Stimulated activated CD4-positive, alpha-beta T cell treated with anti-CD3 and anti-CD28 coated beads, Interleukin-4, amount 100 ng/mL, for 1 hour (primary cell): ENCODE measurements around the gene SLC5A11.
"Not testable (repeated sequence)": the region's sequence is repeated elsewhere in the genome, so short reads cannot be mapped to it uniquely, and the experiment has no call there.

Experiments
- DNase-seq: peaks from one replicate; pipeline ENCODE4 v3.0.0-alpha.2; 2020

The SLC5A11 gene, protein sequence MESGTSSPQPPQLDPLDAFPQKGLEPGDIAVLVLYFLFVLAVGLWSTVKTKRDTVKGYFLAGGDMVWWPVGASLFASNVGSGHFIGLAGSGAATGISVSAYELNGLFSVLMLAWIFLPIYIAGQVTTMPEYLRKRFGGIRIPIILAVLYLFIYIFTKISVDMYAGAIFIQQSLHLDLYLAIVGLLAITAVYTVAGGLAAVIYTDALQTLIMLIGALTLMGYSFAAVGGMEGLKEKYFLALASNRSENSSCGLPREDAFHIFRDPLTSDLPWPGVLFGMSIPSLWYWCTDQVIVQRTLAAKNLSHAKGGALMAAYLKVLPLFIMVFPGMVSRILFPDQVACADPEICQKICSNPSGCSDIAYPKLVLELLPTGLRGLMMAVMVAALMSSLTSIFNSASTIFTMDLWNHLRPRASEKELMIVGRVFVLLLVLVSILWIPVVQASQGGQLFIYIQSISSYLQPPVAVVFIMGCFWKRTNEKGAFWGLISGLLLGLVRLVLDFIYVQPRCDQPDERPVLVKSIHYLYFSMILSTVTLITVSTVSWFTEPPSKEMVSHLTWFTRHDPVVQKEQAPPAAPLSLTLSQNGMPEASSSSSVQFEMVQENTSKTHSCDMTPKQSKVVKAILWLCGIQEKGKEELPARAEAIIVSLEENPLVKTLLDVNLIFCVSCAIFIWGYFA

DNA sequence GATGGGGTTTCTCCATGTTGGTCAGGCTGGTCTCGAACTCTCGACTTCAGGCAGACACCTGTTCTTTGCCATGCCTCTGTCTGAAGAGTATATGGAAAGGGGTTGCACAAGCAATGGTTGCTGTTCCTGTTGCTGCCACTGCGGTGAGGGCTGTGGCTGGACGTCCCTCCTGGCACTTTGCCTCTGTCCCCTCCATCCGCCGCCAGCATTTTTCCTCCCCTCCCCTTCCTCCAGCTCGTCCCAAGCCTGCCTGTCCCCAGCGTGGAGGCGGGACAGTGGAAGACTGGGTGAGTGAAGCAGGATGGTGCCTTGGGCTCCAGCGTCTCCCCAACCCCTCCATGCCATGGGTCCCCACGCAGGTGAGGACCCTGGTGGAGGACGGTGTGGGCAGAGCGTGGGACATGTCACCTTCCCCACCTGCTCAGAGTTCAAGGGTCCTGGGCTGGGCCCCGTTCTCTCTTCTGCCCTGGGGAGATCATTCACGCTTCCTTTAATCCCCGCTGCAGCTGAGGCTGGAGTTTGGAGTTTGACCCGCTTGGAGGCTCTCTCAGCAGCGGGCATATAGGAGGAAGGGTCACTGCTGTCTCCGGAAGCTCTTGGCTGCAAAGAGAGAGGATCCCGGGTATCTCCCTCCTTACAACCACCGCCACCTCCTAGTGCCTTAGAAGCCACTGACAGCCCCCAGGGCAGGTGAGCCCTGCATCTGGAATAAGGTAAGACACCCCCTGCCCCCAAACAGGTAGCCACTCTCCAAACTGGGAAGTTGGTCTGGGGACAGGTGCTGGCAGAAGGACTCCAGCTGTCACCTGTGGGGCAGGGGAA, at the start of gene SLC5A11:
Gene SLC5A11, plus strand, starts transcription at position 238 of the 822 bp plus-strand sequence. CDS start 12,681 bp downstream, outside the sequence.
- no peak for DNase-seq

DNA sequence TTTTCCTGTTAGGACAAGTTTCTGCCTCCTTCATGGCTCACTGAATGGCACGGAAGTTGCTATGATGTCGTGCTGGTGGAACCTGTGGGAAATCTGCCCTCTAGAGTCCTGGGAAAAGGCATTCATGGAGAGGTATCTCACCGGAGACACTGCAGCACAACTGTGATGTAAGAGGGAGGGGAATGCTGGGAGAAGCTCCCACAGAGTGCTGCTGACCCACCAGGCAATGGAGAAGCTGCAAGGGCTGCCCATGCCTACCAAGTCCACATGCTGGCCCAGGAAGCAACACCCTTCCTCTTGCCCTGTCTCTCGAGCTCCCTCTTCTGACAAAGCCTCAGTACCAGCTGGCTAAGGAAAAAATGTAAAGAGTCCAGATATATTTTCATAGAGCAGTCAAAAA, 45.2 kb upstream of the SLC5A11 start:
- DNase-seq = no peak

DNA sequence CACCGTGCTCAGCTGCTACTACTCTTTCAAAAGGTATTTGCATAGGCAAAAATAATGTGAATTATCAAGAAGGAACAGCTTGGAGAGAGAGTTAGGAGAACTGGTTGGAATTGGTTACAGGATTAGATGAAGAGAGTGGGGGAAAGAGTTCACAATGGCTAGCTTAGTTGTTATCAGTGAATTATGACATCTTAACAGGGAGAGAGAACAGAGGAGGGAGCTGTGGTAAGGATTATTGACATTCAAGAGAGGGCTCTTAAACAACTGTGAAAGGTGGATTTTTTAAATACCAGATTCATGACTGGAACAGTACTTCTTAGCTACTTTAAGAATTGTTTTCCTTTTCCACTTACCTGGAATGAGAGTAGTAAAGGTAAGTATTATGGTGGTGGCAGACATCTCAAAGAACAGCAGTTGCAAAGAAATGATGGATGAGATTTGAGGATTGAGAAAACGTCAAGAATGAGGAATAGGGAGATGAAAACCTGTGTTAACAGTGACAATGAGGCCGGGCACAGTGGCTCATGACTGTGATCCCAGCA, 43.9 kb upstream of the SLC5A11 start:
- no peak for DNase-seq

DNA sequence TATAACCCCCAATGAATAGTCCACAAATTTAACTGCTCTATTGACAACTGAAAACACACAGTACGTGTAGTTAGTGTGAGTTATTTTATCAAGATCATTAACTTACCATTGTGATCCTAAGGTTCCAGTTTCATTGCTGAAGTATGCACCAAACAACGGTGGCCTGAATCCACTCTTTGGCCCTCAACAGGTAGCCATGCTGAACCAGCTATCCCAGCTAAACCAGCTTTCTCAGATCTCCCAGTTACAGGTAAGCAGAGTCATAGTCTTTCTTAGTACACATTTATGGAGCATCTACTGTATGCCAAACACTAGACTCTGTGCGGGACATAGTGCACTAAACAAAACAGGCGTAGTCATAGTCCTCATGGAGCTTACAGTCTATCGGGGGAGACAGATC, 40.3 kb upstream of the SLC5A11 start:
- DNase-seq = no peak

DNA sequence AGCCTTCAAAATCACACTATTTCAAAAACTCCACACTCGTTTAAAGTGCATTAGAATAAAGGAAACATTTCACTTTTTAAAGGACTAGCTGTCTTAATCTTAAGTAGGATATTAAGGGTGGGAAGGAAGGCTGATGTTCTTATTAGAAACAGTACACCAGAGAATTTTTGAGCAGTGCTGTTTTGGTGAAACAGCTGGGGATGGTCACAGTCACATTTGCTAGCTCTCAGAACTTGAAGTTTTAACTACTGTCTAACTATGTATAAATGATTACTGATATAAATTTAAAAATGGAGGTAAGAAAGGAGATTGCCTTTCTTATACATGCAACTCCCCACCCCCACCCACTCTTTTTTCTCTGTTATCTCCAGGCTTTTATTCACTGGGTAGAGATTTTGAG, 38.5 kb upstream of the SLC5A11 start:
- no peak for DNase-seq

DNA sequence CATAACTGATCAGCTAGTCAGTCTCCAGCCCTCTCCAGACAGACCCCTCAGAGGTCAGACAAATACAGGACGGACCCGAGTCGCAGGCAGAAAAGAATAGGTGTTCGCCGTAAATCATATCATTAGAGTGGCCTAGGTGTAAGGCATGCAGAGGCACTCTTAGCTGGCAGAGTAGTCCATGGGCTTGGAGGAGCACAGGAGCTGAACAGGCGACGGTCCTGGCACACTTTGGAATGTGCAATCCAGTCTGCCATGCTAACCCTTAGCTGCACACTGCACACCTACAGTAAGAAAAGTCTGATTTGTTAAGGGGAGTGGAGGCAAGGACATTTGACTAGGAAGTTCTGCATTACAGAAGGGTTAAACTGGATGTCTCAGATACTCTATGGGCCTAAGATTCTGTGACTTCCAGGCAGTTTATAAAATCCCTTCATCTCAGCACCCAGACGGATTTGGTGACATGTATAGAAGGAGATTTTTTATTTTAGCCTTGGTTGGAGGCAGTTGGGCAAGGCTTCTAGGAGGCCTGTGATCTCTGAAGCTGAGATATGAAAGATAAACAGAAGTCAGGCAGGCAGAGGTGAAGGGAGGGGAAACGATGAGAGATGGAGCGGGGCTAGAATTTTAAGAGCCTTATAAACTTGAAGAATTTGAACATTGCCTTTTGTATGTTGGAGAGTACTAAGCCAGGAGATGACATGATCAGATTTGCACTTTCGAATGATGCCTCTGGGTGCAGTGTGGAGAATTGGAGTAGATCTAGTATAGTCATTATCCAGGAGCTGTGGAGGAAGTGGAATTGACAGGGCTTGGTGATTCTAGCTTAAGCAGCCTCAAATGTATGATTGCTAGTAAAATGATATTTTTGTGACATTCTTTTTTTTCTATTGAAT, 34.6 kb upstream of the SLC5A11 start:
- DNase-seq = no peak

DNA sequence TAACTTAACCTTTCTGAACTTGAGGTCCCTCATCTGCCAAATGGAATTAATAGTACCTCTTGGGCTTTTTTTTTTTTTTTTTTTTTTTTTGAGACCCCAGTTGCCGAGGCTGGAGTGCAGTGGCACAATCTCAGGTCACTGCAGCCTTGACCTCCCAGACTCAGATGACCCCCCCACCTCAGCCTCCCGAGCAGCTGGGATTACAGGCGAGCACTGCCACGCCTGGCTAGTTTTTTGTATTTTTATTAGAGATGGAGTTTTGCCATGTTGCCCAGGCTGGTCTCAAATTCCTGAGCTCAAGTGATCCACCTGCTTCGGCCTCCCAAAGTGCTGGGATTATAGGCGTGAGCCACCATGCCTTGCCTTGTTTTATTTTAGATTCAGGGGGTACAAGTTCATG, 33.0 kb upstream of the SLC5A11 start:
- not testable (repeated sequence) for DNase-seq

DNA sequence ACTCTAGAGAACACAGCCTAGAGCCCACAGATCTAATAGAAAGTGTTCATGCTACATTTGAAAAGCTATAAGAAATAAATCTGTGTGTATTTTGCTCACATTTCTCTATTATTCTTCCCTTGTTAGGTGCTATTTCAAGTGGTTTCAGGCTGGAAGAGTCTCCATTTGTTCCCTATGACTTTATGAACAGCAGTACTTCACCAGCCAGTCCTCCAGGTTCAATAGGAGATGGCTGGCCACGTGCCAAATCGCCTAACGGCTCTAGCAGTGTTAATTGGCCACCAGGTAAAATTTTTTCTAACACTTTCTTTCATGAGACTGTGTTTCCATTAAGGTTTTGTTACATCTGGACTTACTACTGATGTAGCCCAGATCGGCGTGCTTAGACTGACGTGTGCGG, 30.7 kb upstream of the SLC5A11 start:
- DNase-seq = no peak

DNA sequence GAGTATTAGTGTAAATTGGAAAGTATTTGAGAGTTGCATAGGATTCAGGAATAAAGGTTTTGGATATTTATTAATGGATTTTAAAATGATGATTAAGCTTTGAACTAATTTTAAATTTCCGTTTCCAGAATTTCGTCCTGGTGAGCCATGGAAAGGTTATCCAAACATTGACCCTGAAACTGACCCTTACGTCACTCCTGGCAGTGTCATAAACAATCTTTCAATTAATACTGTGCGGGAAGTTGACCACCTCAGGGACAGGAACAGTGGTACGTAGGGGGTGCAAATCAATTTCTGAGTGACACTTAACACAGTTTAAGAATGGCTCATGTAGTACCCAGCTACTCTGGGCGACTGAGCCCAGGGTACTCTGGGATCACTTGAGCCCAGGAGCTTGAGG, 29.1 kb upstream of the SLC5A11 start:
- DNase-seq = no peak

DNA sequence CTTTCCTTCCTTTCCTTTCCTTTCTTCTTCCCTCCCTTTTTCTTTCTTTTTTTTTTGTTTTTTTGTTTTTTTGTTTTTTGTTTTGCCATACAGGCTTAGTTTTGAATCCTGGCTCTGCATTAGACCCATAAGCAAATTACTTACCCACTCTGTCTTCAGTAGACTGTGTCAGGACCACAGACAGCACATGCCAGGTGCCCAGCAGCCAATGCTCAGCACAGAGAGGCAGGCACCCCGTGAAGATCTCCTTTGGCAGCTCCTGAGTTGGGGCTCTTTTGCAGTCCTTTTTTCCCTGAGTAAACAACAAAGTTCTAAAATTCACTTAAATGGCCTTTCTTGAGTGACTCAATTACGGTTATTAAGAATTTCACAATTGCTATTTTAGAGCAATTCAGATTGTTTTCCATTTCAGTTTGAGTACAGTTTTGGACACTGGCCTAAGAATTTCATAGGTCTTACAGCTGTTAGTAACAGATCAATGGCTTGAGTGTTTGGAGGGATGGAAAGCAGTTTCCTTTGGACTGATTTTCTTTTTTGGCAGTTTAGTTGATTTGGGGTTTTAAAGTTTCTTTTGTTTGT, 26.2 kb upstream of the SLC5A11 start:
- no peak for DNase-seq

DNA sequence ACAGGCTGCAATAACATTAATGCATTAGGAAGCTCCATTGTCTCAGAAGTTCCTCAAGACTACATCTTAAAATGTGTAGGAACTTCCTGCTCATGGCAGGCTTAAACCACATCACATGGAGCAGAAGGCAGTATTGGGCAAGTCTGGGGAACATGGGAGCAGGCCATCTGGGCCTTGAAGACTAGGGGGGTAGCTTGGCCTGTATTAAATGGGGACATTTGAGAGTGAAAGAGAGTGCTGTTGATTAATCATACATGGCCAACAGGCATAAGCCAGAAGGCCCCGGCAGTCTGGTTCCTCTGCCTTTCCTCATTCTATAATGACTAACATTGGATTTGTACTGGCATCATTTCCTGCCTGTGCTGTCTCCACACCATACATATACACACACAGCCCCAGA, 25.2 kb upstream of the SLC5A11 start:
- DNase-seq = no peak

DNA sequence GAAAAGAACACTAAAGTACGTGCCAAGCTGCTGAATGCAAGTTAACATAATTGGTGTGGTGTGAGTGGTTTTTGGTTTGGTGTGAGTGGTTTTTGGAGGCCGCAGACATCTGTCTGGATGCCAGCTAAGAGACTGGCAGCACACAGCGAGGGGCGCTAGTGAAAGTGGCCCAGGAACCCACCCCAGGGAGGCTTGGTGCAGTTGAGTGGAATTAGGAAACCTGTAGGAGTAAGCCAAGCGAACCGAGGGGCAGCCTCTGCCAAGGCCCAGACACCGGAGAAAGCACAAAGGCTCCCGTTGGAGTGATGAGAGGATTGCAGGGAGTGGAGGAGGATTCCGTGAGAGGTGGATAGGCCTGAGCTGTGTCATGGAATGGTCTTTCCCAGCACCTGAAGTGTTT, 24.6 kb upstream of the SLC5A11 start:
- no peak for DNase-seq

DNA sequence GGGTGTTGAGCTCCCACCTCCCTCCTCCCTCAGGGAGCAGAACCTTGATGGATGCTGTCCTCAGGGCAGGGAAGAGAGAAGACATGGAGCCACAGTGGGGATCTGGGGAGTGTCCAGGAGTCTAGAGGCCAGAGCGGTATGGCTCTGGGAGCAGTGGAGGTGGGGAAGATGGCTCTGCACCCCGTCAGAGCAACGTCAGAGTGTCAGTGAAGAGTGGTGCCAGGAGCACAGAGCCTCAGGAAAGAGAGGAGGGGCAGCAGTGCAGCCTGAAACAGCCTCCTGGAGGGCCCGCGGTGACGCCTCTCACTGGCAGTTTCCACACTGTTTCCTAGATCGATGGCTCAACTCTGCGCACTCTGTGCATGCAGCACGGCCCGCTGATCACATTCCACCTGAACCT, 23.2 kb upstream of the SLC5A11 start:
- DNase-seq = no peak

DNA sequence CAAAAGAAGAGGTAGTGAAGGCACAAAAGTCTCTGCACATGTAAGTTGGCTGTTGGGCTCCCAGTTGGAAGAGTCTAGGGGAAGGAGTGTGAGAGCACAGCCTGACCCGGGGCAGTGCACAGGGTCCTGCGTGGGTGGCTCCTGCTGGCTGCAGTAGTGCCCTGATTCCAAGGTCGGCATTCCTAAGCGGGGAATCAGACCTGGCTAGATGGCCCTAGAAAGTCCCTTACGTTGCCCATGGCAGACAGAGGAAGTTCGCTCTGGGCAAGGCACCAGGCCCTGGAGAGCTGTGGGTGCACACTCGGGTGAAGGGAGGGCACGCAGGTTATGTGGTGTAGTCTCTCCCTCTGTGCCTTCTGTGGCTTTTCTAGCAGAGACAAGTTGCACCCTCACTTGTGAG, 22.8 kb upstream of the SLC5A11 start:
- DNase-seq = no peak

DNA sequence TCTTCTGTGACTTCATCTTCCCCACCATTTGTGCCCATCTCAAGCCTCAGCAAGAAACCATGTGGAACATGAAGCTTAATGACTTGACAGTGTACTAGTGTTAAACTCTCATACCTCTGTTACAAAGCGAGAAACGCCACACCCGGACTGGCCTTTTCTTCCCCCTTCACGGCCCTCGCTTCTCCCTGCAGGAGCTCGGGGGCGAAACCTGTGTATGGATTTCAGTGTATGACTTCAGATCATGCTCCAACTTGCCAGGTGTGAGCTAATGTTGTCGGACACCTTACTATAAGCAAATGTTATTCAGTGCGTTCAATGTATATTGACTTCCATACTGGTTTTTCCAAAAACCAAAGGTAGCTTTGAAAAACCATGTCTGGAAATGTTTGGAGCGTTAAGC, 20.1 kb upstream of the SLC5A11 start:
- DNase-seq = no peak

DNA sequence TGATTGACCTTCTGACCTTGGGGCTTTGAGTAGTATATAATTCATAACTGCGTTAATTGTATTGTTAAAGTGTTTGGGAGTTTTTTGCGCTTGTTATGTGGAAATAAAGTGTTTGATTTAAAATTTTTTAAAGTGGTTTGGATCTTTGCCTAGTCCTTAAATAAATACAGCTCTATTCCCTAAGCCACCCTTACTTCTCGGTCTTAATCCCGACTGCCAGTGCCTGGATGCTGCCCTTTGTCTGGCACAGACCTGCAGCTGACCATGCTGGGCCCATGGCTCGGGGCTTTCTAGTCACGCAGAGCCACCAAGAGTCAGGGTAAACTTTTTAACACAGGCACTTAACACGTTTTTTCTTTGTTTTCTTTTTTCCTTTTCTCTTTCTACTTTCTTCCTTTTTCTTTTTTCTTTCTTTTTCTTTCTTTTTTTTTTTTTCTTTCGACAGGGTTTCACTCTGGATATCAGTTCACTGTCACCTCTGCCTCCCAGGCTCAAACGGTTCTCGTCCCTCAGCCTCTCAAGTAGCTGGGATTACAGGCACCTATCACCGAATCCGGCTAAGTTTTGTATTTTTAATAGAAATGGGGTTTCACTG, 19.6 kb upstream of the SLC5A11 start:
- DNase-seq = no peak

DNA sequence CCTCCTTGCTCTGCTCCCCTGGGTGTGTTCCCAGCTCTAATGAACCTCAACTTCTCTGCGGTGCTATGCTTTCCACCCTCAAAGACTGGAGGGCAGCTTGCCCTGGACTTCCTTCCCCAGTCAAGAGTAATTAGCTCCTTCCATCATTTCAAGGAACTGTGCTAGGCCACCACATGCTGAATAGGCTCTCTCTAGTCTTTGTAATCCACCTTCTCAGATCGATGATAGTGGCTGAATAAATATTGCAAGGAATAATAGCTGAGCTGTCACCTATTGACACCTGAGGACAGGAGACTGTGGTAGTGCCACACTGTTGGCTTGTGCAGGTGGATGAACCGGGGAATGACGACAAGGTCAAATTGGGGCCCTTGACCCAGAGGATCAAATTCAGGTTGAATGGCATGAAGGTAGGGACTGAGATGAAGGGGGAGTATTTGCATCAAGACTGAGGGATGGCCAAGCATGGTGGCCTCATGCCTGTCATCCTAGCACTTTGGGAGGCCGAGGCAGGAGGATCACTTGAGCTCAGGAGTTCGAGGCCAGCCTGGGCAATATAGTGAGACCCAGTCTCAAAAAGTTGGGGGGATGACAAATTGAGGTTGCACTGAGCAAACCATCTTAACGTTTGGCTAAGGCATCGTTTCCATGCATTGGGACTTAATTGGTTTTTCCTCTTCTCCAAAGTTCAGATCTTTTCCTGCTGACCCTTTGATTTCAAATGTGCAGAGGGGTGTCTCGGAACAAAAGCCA, 18.8 kb upstream of the SLC5A11 start:
- no peak for DNase-seq

DNA sequence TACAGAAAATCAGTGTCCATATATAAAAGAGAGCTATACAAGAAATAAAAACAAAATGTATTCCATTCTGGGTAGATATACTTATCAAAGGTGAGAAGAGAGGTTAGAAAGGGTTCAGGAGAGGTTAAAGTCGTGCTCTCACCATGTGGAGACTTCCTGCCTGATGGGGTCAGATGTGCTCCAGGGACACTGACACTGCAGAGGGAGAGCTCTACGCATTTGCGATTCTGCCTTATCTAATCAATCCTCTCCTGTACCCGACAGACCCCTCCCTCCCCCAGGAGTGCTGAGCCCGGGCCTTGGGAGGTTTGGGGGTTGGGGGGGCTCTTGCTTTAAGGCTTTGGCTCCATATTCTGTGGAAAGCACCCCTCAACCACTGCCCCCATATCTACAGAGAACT, 16.6 kb upstream of the SLC5A11 start:
- no peak for DNase-seq

DNA sequence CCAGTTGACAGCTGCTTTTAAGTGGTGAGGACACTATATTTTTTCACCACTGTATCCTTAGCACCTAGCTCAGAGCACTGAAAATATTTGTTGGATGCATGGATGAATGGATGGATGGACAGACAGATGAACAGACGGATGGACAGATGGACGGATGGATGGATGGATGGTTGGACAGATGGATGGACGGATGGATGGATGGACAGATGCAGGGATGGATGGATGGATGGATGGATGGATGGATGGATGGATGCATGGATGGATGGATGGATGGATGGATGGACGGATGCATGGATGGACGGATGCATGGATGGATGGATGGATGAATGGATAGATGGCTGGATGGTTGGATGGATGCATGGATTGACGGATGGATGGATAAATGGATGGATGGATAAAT, 12.4 kb upstream of the SLC5A11 start:
- no peak for DNase-seq

DNA sequence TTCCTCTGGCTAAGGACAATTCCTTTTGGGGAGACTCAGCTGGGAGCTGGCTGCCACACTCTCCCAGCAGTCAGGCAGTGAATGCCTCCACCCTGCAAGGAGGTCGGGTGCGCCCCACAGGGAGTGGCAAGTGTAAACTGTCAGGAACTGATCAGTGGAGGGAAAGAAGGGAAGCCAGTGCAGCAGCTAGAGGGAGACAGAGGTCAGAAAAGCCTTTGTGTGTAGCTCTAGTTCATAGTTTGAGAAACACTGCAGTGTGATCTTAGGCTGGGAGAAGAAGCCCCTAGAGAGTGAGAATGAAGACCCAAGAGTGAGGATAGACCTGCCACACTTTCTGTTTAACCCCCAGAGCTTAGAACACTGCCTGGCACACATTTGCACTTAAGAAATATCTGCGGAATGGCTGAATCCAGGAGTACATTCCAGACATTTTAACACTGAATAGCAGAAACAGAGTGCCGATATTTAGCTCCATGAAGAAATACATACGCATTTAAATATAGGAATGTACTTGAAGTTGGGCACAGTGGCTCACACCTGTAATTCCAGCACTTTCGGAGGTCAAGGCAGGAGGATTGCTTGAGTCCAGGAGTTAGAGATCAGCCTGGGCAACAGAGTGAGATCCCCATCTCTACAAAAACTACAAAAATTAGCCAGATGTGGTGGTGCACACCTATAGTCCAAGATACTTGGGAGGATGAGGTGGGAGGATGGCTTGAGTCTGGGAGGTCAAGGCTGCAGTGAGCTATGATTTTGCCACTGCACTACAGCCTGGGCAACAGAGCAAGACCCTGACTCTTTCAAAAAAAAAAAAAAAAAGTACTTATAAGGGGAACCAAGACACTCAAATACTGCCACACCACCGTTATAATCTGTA, 11.1 kb upstream of the SLC5A11 start:
- DNase-seq = no peak
